DOHH2 (cell line): ENCODE data around the gene DLG1.

Experiments
- H3F3A ChIP-seq: fragments of 200-600 bp; sonication (generic), shearing (Covaris generic); 2 replicates; pipeline ENCODE4 v1.6.0; 2016; ENCODE audit warnings: antibody characterized with exemption, mild to moderate bottlenecking; ENCODE audit not compliant: control insufficient read depth, insufficient read depth
- H3K27ac ChIP-seq: fragments of 200-600 bp; sonication (generic); 2 replicates; pipeline ENCODE4 v1.5.1; 2014; ENCODE audit warnings: low read depth, mild to moderate bottlenecking, low read length, moderate library complexity
- H3K27me3 ChIP-seq: fragments of 200-600 bp; sonication (generic); 2 replicates; pipeline ENCODE4 v1.6.1; 2014; ENCODE audit warnings: mild to moderate bottlenecking, low read length, mixed read lengths; ENCODE audit not compliant: control insufficient read depth
- H3K36me3 ChIP-seq: fragments of 200-600 bp; sonication (generic); 2 replicates; pipeline ENCODE4 v1.6.1; 2014; ENCODE audit warnings: mild to moderate bottlenecking, low read length, moderate library complexity, mixed read lengths; ENCODE audit not compliant: control insufficient read depth
- H3K4me1 ChIP-seq: fragments of 200-600 bp; sonication (generic); 2 replicates; pipeline ENCODE4 v1.6.1; 2014; ENCODE audit warnings: mild to moderate bottlenecking, low read length, mixed read lengths; ENCODE audit not compliant: control insufficient read depth
- H3K4me2 ChIP-seq: fragments of 200-600 bp; sonication (generic); 2 replicates; pipeline ENCODE4 v1.6.0; 2014; ENCODE audit warnings: mild to moderate bottlenecking, low read length, moderate library complexity
- H3K4me3 ChIP-seq: fragments of 200-600 bp; sonication (generic); 2 replicates; pipeline ENCODE4 v1.5.1; 2014; ENCODE audit warnings: mild to moderate bottlenecking, low read length, mixed read lengths
- H3K79me2 ChIP-seq: fragments of 200-600 bp; sonication (generic); 2 replicates; pipeline ENCODE4 v1.6.1; 2014; ENCODE audit warnings: mild to moderate bottlenecking, low read length, mixed read lengths; ENCODE audit not compliant: control insufficient read depth
- H3K9me2 ChIP-seq: fragments of 200-600 bp; sonication (generic); replicated peaks from 2 replicates; pipeline ENCODE4 v1.6.1; 2014; ENCODE audit warnings: mild to moderate bottlenecking, low read length, mixed read lengths; ENCODE audit not compliant: control insufficient read depth
- H3K9me3 ChIP-seq: fragments of 200-600 bp; sonication (generic); 2 replicates; pipeline ENCODE4 v1.6.1; 2014; ENCODE audit warnings: antibody characterized with exemption, low read length, mixed read lengths; ENCODE audit not compliant: control insufficient read depth, insufficient read depth
- H4K20me1 ChIP-seq: fragments of 200-600 bp; sonication (generic); 2 replicates; pipeline ENCODE4 v1.6.0; 2014; ENCODE audit warnings: low read depth, mild to moderate bottlenecking, antibody characterized with exemption, low read length, moderate library complexity; ENCODE audit not compliant: control insufficient read depth, insufficient read depth
- EZH2phosphoT487 ChIP-seq: fragments of 200-600 bp; sonication (generic); IDR thresholded peaks from 2 replicates; pipeline ENCODE4 v1.6.1; 2017; ENCODE audit warnings: borderline replicate concordance, mild to moderate bottlenecking, antibody characterized with exemption, low read length, moderate library complexity, mixed read lengths
- TF ChIP-seq, protein P1 (sequence below): fragments of 200-600 bp; sonication (generic); IDR thresholded peaks from one replicate; pipeline ENCODE4 v1.5.1; 2014; ENCODE audit warnings: antibody characterized with exemption, mild to moderate bottlenecking, low read depth, low read length; ENCODE audit not compliant: poor library complexity, severe bottlenecking

DLG1 gene

DNA sequence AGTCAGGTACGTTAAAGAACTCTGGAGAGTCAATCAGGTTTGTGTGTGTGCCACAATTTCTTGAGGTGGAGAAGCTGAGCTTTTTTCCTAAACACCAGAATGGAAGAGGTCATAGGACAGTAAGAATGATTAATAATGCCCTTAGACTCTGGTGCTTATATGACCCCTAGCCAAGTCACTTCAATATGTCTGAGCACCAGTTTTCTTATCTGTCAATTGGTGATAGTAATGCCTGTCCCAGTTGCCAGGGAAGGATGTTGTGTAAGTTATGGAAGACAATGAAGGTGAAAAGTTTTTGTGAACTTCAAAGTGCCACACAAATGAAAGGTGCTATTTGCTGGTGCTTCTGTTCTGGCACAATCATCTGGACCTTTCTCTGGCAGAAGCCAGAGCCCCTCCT lies 22.2 kb upstream of the DLG1 start:
- TF ChIP-seq, protein P1, sequence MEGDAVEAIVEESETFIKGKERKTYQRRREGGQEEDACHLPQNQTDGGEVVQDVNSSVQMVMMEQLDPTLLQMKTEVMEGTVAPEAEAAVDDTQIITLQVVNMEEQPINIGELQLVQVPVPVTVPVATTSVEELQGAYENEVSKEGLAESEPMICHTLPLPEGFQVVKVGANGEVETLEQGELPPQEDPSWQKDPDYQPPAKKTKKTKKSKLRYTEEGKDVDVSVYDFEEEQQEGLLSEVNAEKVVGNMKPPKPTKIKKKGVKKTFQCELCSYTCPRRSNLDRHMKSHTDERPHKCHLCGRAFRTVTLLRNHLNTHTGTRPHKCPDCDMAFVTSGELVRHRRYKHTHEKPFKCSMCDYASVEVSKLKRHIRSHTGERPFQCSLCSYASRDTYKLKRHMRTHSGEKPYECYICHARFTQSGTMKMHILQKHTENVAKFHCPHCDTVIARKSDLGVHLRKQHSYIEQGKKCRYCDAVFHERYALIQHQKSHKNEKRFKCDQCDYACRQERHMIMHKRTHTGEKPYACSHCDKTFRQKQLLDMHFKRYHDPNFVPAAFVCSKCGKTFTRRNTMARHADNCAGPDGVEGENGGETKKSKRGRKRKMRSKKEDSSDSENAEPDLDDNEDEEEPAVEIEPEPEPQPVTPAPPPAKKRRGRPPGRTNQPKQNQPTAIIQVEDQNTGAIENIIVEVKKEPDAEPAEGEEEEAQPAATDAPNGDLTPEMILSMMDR = no peak
- no peak for TF ChIP-seq EZH2phosphoT487
- no peak overlapping the region for H3K4me3 ChIP-seq
- H3K79me2 ChIP-seq = no peaks in the 10 kb centered on the region
- no peak overlapping the region for H3K4me2 ChIP-seq
- H3K27me3 ChIP-seq = peaks cover 31% of the 10 kb centered on the region
- H3F3A ChIP-seq = no peaks in the 10 kb centered on the region
- H4K20me1 ChIP-seq = no peaks in the 10 kb centered on the region
- no peaks in the 10 kb centered on the region for H3K36me3 ChIP-seq
- no peak overlapping the region for H3K27ac ChIP-seq
- H3K4me1 ChIP-seq = no peaks in the 10 kb centered on the region
- H3K9me3 ChIP-seq = no peaks in the 10 kb centered on the region
- no peaks in the 10 kb centered on the region for H3K9me2 ChIP-seq

DNA sequence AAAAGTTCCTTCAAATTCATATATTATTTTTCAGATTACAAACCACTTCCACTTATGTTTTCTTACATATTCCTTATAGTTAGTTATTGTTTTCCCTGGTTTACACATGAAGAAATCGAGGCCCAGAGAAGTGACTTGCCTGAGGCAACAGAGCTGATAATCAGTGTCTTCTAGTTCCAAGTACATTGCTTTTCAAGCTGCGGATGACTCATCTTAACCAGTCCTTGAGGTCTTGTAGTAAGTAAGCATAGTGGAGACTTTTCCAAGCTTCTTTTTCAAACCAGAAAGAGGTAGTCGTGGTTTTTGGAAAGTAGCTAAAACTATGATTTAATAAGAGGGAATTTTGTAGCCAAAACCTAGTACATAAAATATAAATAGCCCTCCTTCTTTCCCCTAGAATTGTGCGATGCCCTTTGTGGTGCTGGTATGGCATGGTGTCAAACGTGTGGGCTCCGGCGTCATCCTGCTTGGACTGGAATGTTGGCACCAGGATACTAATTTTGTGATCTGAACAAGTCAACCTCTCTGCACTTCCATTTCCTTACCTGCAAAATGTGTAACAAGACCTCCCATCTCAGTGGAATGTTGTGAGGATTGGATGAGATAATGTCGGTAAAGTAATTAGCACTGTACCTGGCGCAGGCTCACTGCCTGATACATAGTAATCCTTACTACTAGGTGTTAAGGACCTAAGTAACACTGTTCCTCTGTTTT lies 19.0 kb upstream of the DLG1 start:
- H3K4me2 ChIP-seq = no peak overlapping the region
- H4K20me1 ChIP-seq = no peaks in the 10 kb centered on the region
- H3K27me3 ChIP-seq = peaks cover 44% of the 10 kb centered on the region
- no peak overlapping the region for H3K27ac ChIP-seq
- no peak overlapping the region for H3K4me3 ChIP-seq
- no peaks in the 10 kb centered on the region for H3F3A ChIP-seq
- no peaks in the 10 kb centered on the region for H3K79me2 ChIP-seq
- H3K4me1 ChIP-seq = no peaks in the 10 kb centered on the region
- H3K36me3 ChIP-seq = no peaks in the 10 kb centered on the region
- H3K9me3 ChIP-seq = no peaks in the 10 kb centered on the region
- H3K9me2 ChIP-seq = no peaks in the 10 kb centered on the region
- TF ChIP-seq, protein P1 = no peak
- no peak for TF ChIP-seq EZH2phosphoT487

DNA sequence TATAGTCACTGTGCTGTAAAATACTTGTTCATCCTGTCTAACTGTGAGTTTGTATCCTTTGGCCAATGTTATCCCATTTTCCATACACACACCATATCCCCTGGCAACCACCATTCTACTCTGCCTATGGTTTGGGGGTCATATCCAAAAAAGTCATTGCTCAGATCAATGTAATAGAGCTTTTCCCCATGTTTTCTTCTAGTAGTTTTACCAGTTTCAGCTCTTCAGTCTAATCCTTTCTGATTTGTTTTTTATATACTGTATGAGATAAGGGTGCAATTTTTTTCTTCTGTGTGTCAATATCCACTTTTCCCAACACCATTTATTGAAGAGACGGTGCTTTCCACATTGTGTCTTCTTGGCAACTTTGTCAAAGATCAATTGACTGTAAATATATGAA lies 14.0 kb upstream of the DLG1 start:
- Histone ChIP-seq H3K4me3 (no peak overlapping the region), H3K9me3 (no peaks in the 10 kb centered on the region), H3F3A (no peaks in the 10 kb centered on the region), H3K27ac (no peak overlapping the region), H3K4me1 (peaks cover 8% of the 10 kb centered on the region), H3K27me3 (peaks cover 28% of the 10 kb centered on the region), H3K79me2 (no peaks in the 10 kb centered on the region), H3K4me2 (no peak overlapping the region), H4K20me1 (no peaks in the 10 kb centered on the region), H3K36me3 (no peaks in the 10 kb centered on the region), H3K9me2 (no peaks in the 10 kb centered on the region)
- no peak for TF ChIP-seq EZH2phosphoT487
- TF ChIP-seq, protein P1 = no peak
